ENCODE measurements around the gene ERMN.

DNA sequence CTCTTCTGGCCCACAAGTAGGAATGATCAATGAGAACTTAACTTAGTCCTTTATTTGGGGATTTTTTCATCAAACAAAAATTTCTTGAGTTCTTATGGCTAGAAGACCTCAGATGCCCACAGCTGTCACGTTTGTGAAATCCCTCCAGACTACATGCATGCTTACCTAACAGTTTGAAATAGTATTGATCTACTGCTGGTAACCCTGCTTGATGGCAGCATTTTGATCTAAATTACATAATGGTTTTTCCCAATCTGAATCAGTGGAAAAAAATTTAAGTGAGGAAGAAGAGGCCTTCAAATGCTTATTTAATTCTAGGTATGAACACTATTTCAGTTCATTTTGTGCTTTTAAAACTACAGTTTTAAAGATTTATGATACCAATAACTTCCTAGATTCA is 13.9 kb downstream of the ERMN start:
- TF ChIP-seq POLR2AphosphoS5 (IDR thresholded peaks at IDR 0.05; ENCODE audit: low read depth, low read length), result no peak
- TF ChIP-seq POLR2A (IDR thresholded peaks at IDR 0.05; ENCODE audit: low read depth, low read length), result no peak
- no peak for TF ChIP-seq TAF1 (IDR thresholded peaks at IDR 0.05; ENCODE audit: low read depth, low read length)
- no peak for TF ChIP-seq POU2F2 (IDR thresholded peaks at IDR 0.05; ENCODE audit: low read depth, low read length)
- TF ChIP-seq SPI1 (IDR thresholded peaks at IDR 0.05; ENCODE audit: low read depth, low read length), result no peak
- no peak for TF ChIP-seq PAX5 (IDR thresholded peaks at IDR 0.05; ENCODE audit: insufficient read depth, low read length, severe bottlenecking)

Data from GM12891 (cell line).